Spleen (tissue), 11 donors: Measurements from ENCODE around the gene C12orf42. TPM values are rescaled to one million over a fixed set of nuclear protein-coding genes. Genes with fewer than 3 reads are reported as not detected.

Source experiments
- DNase-seq: peaks from one replicate; pipeline ENCODE4 v3.0.0-alpha.2; 2020
- H3K27ac ChIP-seq, 8 donors: fragments of 200-600 bp; sonication (generic) in 7 of 8; 1 replicate in 4 of 8; 2 replicates in 4 of 8; pipeline versions ENCODE4 v1.5.0 to v1.8.0; 2016 to 2021; ENCODE audit warnings: inconsistent platforms in 4 of 8, mild to moderate bottlenecking in 4 of 8, moderate library complexity in 1 of 8
- H3K27me3 ChIP-seq, 7 donors: fragments of 200-600 bp; sonication (generic) in 6 of 7; replicated peaks in 1 of 7; 1 replicate in 4 of 7; 2 replicates in 3 of 7; pipeline versions ENCODE4 v1.5.0 to v1.8.0; 2016 to 2021; ENCODE audit warnings: inconsistent platforms in 3 of 7, mild to moderate bottlenecking in 1 of 7
- H3K36me3 ChIP-seq, 6 donors: fragments of 200-600 bp; sonication (generic) in 5 of 6; 1 replicate in 4 of 6; 2 replicates in 2 of 6; pipeline versions ENCODE4 v1.5.0 to v1.8.0; 2016 to 2021; ENCODE audit warnings: inconsistent platforms in 2 of 6
- H3K4me1 ChIP-seq, 6 donors: fragments of 200-600 bp; sonication (generic) in 5 of 6; 1 replicate in 3 of 6; 2 replicates in 3 of 6; pipeline versions ENCODE4 v1.5.0 to v1.8.0; 2016 to 2021; ENCODE audit warnings: inconsistent platforms in 3 of 6
- H3K4me3 ChIP-seq, 8 donors: fragments of 200-600 bp; sonication (generic) in 7 of 8; 1 replicate in 4 of 8; 2 replicates in 4 of 8; pipeline versions ENCODE4 v1.5.0 to v1.8.0; 2016 to 2021; ENCODE audit warnings: inconsistent platforms in 4 of 8, mild to moderate bottlenecking in 4 of 8, moderate library complexity in 2 of 8
- H3K9me3 ChIP-seq, 8 donors: fragments of 200-600 bp; sonication (generic) in 7 of 8; 1 replicate in 4 of 8; 2 replicates in 4 of 8; pipeline versions ENCODE4 v1.5.0 to v1.8.0; 2016 to 2021; ENCODE audit warnings: inconsistent platforms in 4 of 8
- CTCF ChIP-seq, 11 experiments: fragments of 200-600 bp in 7 of 11; fragments of 450-650 bp in 4 of 11; sonication (generic) in 4 of 11; IDR thresholded peaks in 8 of 11; conservative IDR thresholded peaks in 3 of 11; 1 replicate in 7 of 11; 2 replicates in 4 of 11; pipeline versions ENCODE4 v1.4.0 to v1.8.0; 2016 to 2021; ENCODE audit warnings: antibody characterized with exemption in 11 of 11, inconsistent platforms in 4 of 11, mild to moderate bottlenecking in 1 of 11
- POLR2A ChIP-seq, 3 donors: fragments of 450-650 bp; IDR thresholded peaks; one replicate each; pipeline ENCODE4 v1.5.1; 2017; ENCODE audit warnings: antibody characterized with exemption in 3 of 3, mild to moderate bottlenecking in 1 of 3
- POLR2AphosphoS5 ChIP-seq, 3 donors: sonication (generic); formaldehyde crosslinking; IDR thresholded peaks; one replicate each; pipeline ENCODE4 v1.5.1; 2017; ENCODE audit warnings: antibody characterized with exemption in 3 of 3
- WGBS, 5 donors: extraction: QIAGEN DNeasy Blood & Tissue Kit in 3 of 5; methylation state at CpG; one replicate each; pipeline versions ENCODE4 v1.1.5 to v1.1.7; 2013 to 2018; 5-methylcytosine and 5-hydroxymethylcytosine counted together
- intact Hi-C: fragments of 100-400 bp; cut with DNase I; formaldehyde crosslinking; loops from one replicate; pipeline ENCODE4 v1.15.0; 2023; ENCODE audit warnings: low total_unique reads
- polyA plus RNA-seq, 3 donors: library from polyadenylated mRNA; stranded (reverse); fragments of 200-250 nt; gene quantifications; one replicate each; pipeline ENCODE4 v1.2.1, GENCODE V29; 2013
- total RNA-seq, 7 donors: library from RNA; depleted of rRNA in 3 of 7; stranded (reverse); fragments of >200 nt in 3 of 7; fragmentation: NEBNext Ultra II Directional in 4 of 7; extraction: Animal tissue kit (Norgen Biotek cat#: 25700) in 4 of 7; gene quantifications; one replicate each; pipeline versions ENCODE4 v1.1.0 to v1.2.1, GENCODE V29; 2016 to 2021
- donor health status: healthy with polysubstance abuse.
- donor health status: DM: no; HTN: no; CAD: no; lungs with moderate emphysema.
- donor health status: DM: no; HTN: no; CAD: no.
- donor health status: Bipolar disorder and iron deficiency.
- donor health status: healthy.
- donor health status: DM: no; HTN: no; CAD: no.
- donor health status: DM: yes; HTN: yes; CAD: no.

C12orf42 gene
- total and polyA plus RNA-seq, 10 donors = 3.7 to 18.1 (median 11.9) TPM

- intact Hi-C loops = no loop called here
- Histone ChIP-seq H3K27ac (no peak overlapping the region), H3K27me3 (no peaks in the 10 kb centered on the region), H3K36me3 (no peaks in the 10 kb centered on the region), H3K4me1 (no peaks in the 10 kb centered on the region), H3K9me3 (no peaks in the 10 kb centered on the region), H3K4me3 (no peak overlapping the region)
- TF ChIP-seq POLR2A (IDR thresholded peaks at IDR 0.05) (no peak), CTCF (IDR thresholded peaks at IDR 0.05 in 8 of 11, conservative IDR thresholded peaks at IDR 0.05 in 3 of 11) (no peak), POLR2AphosphoS5 (IDR thresholded peaks at IDR 0.05) (no peak)
- DNase-seq = no peak
- WGBS, 5 donors = 35 to 46% (median 39%) methylated on average over 5 of the region's 5 CpGs
Observed at GRCh38 chr12:103268831-103269514, 226.8 kb downstream of the C12orf42 start.

- TF ChIP-seq CTCF (IDR thresholded peaks at IDR 0.05 in 8 of 11, conservative IDR thresholded peaks at IDR 0.05 in 3 of 11) = no peak
- no peak for TF ChIP-seq POLR2AphosphoS5 (IDR thresholded peaks at IDR 0.05)
- TF ChIP-seq POLR2A (IDR thresholded peaks at IDR 0.05) = no peak
- Histone ChIP-seq H3K27ac (no peak overlapping the region), H3K36me3 (no peaks in the 10 kb centered on the region), H3K27me3 (no peaks in the 10 kb centered on the region), H3K9me3 (peaks cover 0 to 7% (median 0%) of the 10 kb centered on the region in 8 donors), H3K4me3 (no peak overlapping the region), H3K4me1 (no peaks in the 10 kb centered on the region)
- intact Hi-C loops = no loop called here
- no peak for DNase-seq
- 70 to 85% (median 78%) methylated on average over 2 of the region's 2 CpGs for WGBS, 5 donors
Observed at GRCh38 chr12:103257763-103258162, 238.0 kb downstream of the C12orf42 start.

Other genes with a start within 250 kb of the C12orf42 start
- gene STAB2, start 91.3 kb upstream of the C12orf42 start, total RNA-seq = 100 to 1,000 TPM; 183 to 320 (median 243) TPM
- gene STAB2, start 91.3 kb upstream of the C12orf42 start, polyA plus RNA-seq = 10 to 100 TPM in 2 of 3 donors, 1 to 10 TPM in 1; 9.7 to 29.5 (median 25.3) TPM